H9 (cell line): ENCODE measurements around the gene DNAJC5. TPM values are rescaled to one million over a fixed set of nuclear protein-coding genes. Genes with fewer than 3 reads are reported as not detected.

ENCODE experiments used
- DNase-seq: peaks from one replicate; pipeline ENCODE4 v3.0.0-alpha.2; 2017
- H2AFZ ChIP-seq: one replicate; pipeline ENCODE4 v1.6.1; 2013; ENCODE audit warnings: mild to moderate bottlenecking, low read length, control low read depth, moderate library complexity
- H2AK5ac ChIP-seq: 2 replicates; pipeline ENCODE4 v1.6.1; 2013; ENCODE audit warnings: low read length, control low read depth, mixed read lengths; ENCODE audit not compliant: insufficient read length
- H2BK120ac ChIP-seq: one replicate; pipeline ENCODE4 v1.6.1; 2013; ENCODE audit warnings: low read depth, mild to moderate bottlenecking, low read length, control low read depth, inconsistent platforms; ENCODE audit not compliant: poor library complexity, severe bottlenecking
- H2BK12ac ChIP-seq: 2 replicates; pipeline ENCODE4 v1.6.1; 2013; ENCODE audit warnings: low read length, control low read depth, mixed read lengths, low read depth; ENCODE audit not compliant: insufficient read length
- H2BK15ac ChIP-seq: 2 replicates; pipeline ENCODE4 v1.6.1; 2013; ENCODE audit warnings: low read depth, low read length, control low read depth
- H2BK20ac ChIP-seq: one replicate; pipeline ENCODE4 v1.6.1; 2013; ENCODE audit warnings: low read depth, mild to moderate bottlenecking, low read length, control low read depth, inconsistent platforms; ENCODE audit not compliant: poor library complexity, severe bottlenecking
- H2BK5ac ChIP-seq: 2 replicates; pipeline ENCODE4 v1.6.1; 2013; ENCODE audit warnings: low read length, control low read depth, mixed read lengths; ENCODE audit not compliant: insufficient read length
- H3K14ac ChIP-seq: 2 replicates; pipeline ENCODE4 v1.6.1; 2013; ENCODE audit warnings: low read length, control low read depth; ENCODE audit not compliant: insufficient read depth
- H3K18ac ChIP-seq: 2 replicates; pipeline ENCODE4 v1.6.1; 2013; ENCODE audit warnings: low read depth, mild to moderate bottlenecking, mixed read lengths, low read length, control low read depth; ENCODE audit not compliant: insufficient read length
- H3K23ac ChIP-seq: 2 replicates; pipeline ENCODE4 v1.6.1; 2013; ENCODE audit warnings: low read length, control low read depth, mixed read lengths, low read depth; ENCODE audit not compliant: insufficient read length
- H3K23me2 ChIP-seq: 2 replicates; pipeline ENCODE4 v1.6.1; 2013; ENCODE audit warnings: low read depth, mild to moderate bottlenecking, mixed read lengths, low read length, control low read depth; ENCODE audit not compliant: insufficient read length, poor library complexity, severe bottlenecking
- H3K27ac ChIP-seq: 2 replicates; pipeline ENCODE4 v1.5.1; 2013; ENCODE audit warnings: low read length, control low read depth, mixed read lengths, low read depth; ENCODE audit not compliant: insufficient read length
- H3K27me3 ChIP-seq: 2 replicates; pipeline ENCODE4 v1.6.1; 2013; ENCODE audit warnings: low read length, control low read depth, inconsistent platforms; ENCODE audit not compliant: insufficient read depth
- H3K4ac ChIP-seq: 2 replicates; pipeline ENCODE4 v1.6.1; 2013; ENCODE audit warnings: low read depth, mild to moderate bottlenecking, control low read depth, inconsistent platforms, low read length, moderate library complexity
- H3K4me1 ChIP-seq: 2 replicates; pipeline ENCODE4 v1.6.1; 2013; ENCODE audit warnings: low read length, control low read depth, inconsistent platforms; ENCODE audit not compliant: insufficient read depth
- H3K4me2 ChIP-seq: 2 replicates; pipeline ENCODE4 v1.6.1; 2013; ENCODE audit warnings: low read length, control low read depth, mixed read lengths; ENCODE audit not compliant: insufficient read length, insufficient read depth
- H3K56ac ChIP-seq: 2 replicates; pipeline ENCODE4 v1.6.1; 2013; ENCODE audit warnings: low read depth, mild to moderate bottlenecking, mixed read lengths, low read length, control low read depth; ENCODE audit not compliant: insufficient read length
- H3K79me1 ChIP-seq: 2 replicates; pipeline ENCODE4 v1.6.1; 2013; ENCODE audit warnings: low read depth, mild to moderate bottlenecking, moderate library complexity, low read length, control low read depth, inconsistent platforms; ENCODE audit not compliant: insufficient read depth, poor library complexity, severe bottlenecking
- H3K79me2 ChIP-seq: 2 replicates; pipeline ENCODE4 v1.6.1; 2013; ENCODE audit warnings: low read length, control low read depth, inconsistent platforms; ENCODE audit not compliant: insufficient read depth
- H3K9ac ChIP-seq: 2 replicates; pipeline ENCODE4 v1.6.1; 2013; ENCODE audit warnings: low read length, control low read depth, mixed read lengths; ENCODE audit not compliant: insufficient read length; ENCODE audit errors: extremely low read depth
- H3K9me3 ChIP-seq: one replicate; pipeline ENCODE4 v1.6.1; 2013; ENCODE audit warnings: low read depth, low read length, inconsistent platforms; ENCODE audit not compliant: control insufficient read depth
- H3T11ph ChIP-seq: one replicate; pipeline ENCODE4 v1.6.1; 2013; ENCODE audit warnings: mild to moderate bottlenecking, low read length, control low read depth, inconsistent platforms
- H4K20me1 ChIP-seq: one replicate; pipeline ENCODE4 v1.6.1; 2013; ENCODE audit not compliant: control insufficient read depth, insufficient read length, insufficient read depth
- H4K5ac ChIP-seq: 2 replicates; pipeline ENCODE4 v1.6.1; 2013; ENCODE audit warnings: low read depth, mild to moderate bottlenecking, mixed read lengths, low read length, control low read depth; ENCODE audit not compliant: insufficient read length
- H4K8ac ChIP-seq: replicated peaks from 2 replicates; pipeline ENCODE4 v1.6.1; 2013; ENCODE audit warnings: low read length, control low read depth, mixed read lengths, low read depth; ENCODE audit not compliant: insufficient read length
- H4K91ac ChIP-seq: 2 replicates; pipeline ENCODE4 v1.6.1; 2013; ENCODE audit warnings: low read depth, mild to moderate bottlenecking, moderate library complexity, mixed read lengths, low read length, control low read depth; ENCODE audit not compliant: insufficient read length
- H3K27ac Mint-ChIP-seq, 3 experiments: 2 replicates in 2 of 3; 3 replicates in 1 of 3; pipeline ENCODE4 v1.8.0; 2020 to 2021; ENCODE audit warnings: mixed read lengths in 3 of 3, mild to moderate bottlenecking in 1 of 3, moderate library complexity in 1 of 3
- H3K27me3 Mint-ChIP-seq: 2 replicates; pipeline ENCODE4 v1.8.0; 2021; ENCODE audit warnings: low read depth, mild to moderate bottlenecking, moderate library complexity, mixed read lengths
- H3K36me3 Mint-ChIP-seq, 3 experiments: 2 replicates in 2 of 3; 3 replicates in 1 of 3; pipeline ENCODE4 v1.8.0; 2020 to 2021; ENCODE audit warnings: low read depth in 3 of 3, mixed read lengths in 3 of 3; ENCODE audit not compliant: insufficient read depth in 1 of 3
- H3K4me1 Mint-ChIP-seq, 2 experiments: 2 replicates each; pipeline ENCODE4 v1.8.0; 2020; ENCODE audit warnings: mixed read lengths in 2 of 2
- H3K4me3 Mint-ChIP-seq, 2 experiments: 2 replicates in 1 of 2; 3 replicates in 1 of 2; pipeline ENCODE4 v1.8.0; 2020 to 2021; ENCODE audit warnings: mild to moderate bottlenecking in 2 of 2, mixed read lengths in 2 of 2, moderate library complexity in 1 of 2
- H3K9me3 Mint-ChIP-seq, 2 experiments: 2 replicates in 1 of 2; 3 replicates in 1 of 2; pipeline ENCODE4 v1.8.0; 2020; ENCODE audit warnings: mild to moderate bottlenecking in 2 of 2, mixed read lengths in 2 of 2, moderate library complexity in 1 of 2
- WGBS: extraction: QIAGEN DNeasy Blood & Tissue Kit; methylation state at CpG from one replicate; pipeline ENCODE4 v1.1.7; 2013; ENCODE audit warnings: missing lambda C conversion rate, low lambda C conversion rate, mixed read lengths; ENCODE audit not compliant: insufficient read length; ENCODE audit errors: extremely low coverage; 5-methylcytosine and 5-hydroxymethylcytosine counted together
- total RNA-seq: library from RNA; stranded (reverse); gene quantifications from 2 replicates; pipeline ENCODE4 v1.2.1, GENCODE V29; 2021
- TF ChIP-seq, protein P1 (sequence below): fragments of 200-600 bp; sonication (generic); conservative IDR thresholded peaks from 3 replicates; pipeline ENCODE4 v1.8.0; 2021; ENCODE audit warnings: antibody characterized with exemption, mild to moderate bottlenecking

The DNAJC5 gene
- total RNA-seq, 1 experiment from 2014 or later = 43.0 TPM

DNA sequence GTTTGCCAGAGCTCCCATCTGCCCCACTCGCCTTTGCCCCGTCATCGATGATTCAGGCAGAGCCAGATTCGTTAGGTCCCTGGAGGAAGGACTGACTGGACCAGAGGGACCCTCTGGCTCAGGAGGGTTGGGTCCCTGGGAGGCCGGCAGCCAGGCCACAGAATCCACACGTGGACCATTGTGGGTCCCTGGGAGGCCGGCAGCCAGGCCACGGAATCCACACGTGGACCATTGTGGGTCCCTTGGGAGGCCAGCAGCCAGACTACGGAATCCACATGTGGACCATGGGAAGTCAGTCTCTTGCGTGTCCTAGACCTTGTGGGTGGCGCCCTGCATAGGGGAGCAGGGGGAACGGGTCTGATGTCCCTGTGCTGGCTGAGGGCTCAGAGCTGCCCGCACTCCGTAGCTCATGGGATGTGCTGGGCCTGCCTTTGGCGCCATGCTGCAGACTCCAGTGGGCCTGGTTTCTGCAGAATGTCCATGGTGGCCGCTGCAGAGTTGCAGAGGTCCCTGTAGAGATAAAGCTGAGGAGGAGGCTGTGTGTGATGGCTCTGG is 37.8 kb downstream of the DNAJC5 start:
- TF ChIP-seq, protein P1, sequence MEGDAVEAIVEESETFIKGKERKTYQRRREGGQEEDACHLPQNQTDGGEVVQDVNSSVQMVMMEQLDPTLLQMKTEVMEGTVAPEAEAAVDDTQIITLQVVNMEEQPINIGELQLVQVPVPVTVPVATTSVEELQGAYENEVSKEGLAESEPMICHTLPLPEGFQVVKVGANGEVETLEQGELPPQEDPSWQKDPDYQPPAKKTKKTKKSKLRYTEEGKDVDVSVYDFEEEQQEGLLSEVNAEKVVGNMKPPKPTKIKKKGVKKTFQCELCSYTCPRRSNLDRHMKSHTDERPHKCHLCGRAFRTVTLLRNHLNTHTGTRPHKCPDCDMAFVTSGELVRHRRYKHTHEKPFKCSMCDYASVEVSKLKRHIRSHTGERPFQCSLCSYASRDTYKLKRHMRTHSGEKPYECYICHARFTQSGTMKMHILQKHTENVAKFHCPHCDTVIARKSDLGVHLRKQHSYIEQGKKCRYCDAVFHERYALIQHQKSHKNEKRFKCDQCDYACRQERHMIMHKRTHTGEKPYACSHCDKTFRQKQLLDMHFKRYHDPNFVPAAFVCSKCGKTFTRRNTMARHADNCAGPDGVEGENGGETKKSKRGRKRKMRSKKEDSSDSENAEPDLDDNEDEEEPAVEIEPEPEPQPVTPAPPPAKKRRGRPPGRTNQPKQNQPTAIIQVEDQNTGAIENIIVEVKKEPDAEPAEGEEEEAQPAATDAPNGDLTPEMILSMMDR = no peak
- Histone ChIP-seq H3K9me3 (no peaks in the 10 kb centered on the region), H2BK20ac (no peak overlapping the region), H4K5ac (no peak overlapping the region), H3K23me2 (no peaks in the 10 kb centered on the region), H3K4me1 (no peaks in the 10 kb centered on the region), H3K23ac (no peak overlapping the region), H3K4ac (no peak overlapping the region), H2AK5ac (no peak overlapping the region), H3K14ac (no peak overlapping the region), H4K8ac (no peak overlapping the region), H3K27ac (no peak overlapping the region), H3K79me2 (0 out of 2 replicates have a peak, but pooled peaks cover 4% of the 10 kb centered on the region), H3K27me3 (no peaks in the 10 kb centered on the region), H2AFZ (no peak overlapping the region), H3K56ac (no peak overlapping the region), H3K18ac (no peak overlapping the region), H3T11ph (no peak overlapping the region), H2BK120ac (no peak overlapping the region), H2BK5ac (no peak overlapping the region), H4K91ac (no peak overlapping the region), H3K79me1 (no peaks in the 10 kb centered on the region), H2BK15ac (no peak overlapping the region), H3K9ac (no peak overlapping the region), H3K4me2 (no peak overlapping the region), H2BK12ac (no peak overlapping the region), H4K20me1 (no peaks in the 10 kb centered on the region)
- Mint-ChIP-seq H3K36me3 (peaks cover 35 to 68% (median 64%) of the 10 kb centered on the region in 3 experiments), H3K27ac (no peak overlapping the region), H3K4me3 (no peak overlapping the region), H3K4me1 (no peaks in the 10 kb centered on the region), H3K27me3 (no peaks in the 10 kb centered on the region), H3K9me3 (no peaks in the 10 kb centered on the region)
- no CpG with 5 or more reads among the region's 17 CpGs for WGBS
- DNase-seq = no peak
